ENCODE data around the gene INAFM2. TPM values are rescaled to one million over a fixed set of nuclear protein-coding genes. Genes with fewer than 3 reads are reported as not detected.

Gene INAFM2
- total and polyA plus RNA-seq, 9 of the 15 experiments (the other 6 are each of a cell fraction or from before 2014, with no cell fraction given), result 11.8 to 43.1 (median 27.2) TPM

- no peak for ATAC-seq
- WGBS (ENCODE audit: insufficient coverage, low coverage, missing lambda C conversion rate), result 10% methylated on average over 4 of the region's 4 CpGs
- no peaks in the 10 kb centered on the region for H3K9me3 ChIP-seq (replicated peaks; ENCODE audit: control insufficient read depth, insufficient read depth, low read depth, low read length)
- H3K4me3 ChIP-seq, result no peak overlapping the region
- FAIRE-seq, result no peak
- H3K36me3 ChIP-seq (ENCODE audit: control insufficient read depth, insufficient read depth, low read length), result no peaks in the 10 kb centered on the region
- peaks cover under 1 to 3% of the 10 kb centered on the region in 2 experiments; a peak in 3 of 5 replicates for H3K4me1 ChIP-seq (replicated peaks in 1 of 2; ENCODE audit: control insufficient read depth in 2 of 2, insufficient read depth in 2 of 2, low read length in 2 of 2)
- H3K4me2 ChIP-seq (ENCODE audit: insufficient read depth, low read length), result no peak overlapping the region
- intact Hi-C loops (cut with micrococcal nuclease) (no loop called here), in situ Hi-C loops (cut with MboI) (loop anchor here (5.0 kb wide), 1 partner anchor 37 kb away; no protein-coding TSS in a partner anchor)
- H3K27me3 ChIP-seq (ENCODE audit: control insufficient read depth in 2 of 2, insufficient read depth in 2 of 2, low read length in 2 of 2), result peaks cover 2 to 37% of the 10 kb centered on the region in 2 experiments; a peak in 3 of 5 replicates
- no peak overlapping the region for H3K9ac ChIP-seq (ENCODE audit: insufficient read depth in 1 of 2, low read depth in 2 of 2, low read length in 2 of 2)
- no peak overlapping the region for H2AFZ ChIP-seq (ENCODE audit: low read depth, low read length)
- ChIA-PET CTCF (ENCODE audit: low intra/inter-chr PET ratio) (no interaction called here), POLR2A (interaction anchor here (0.9 to 1.3 kb wide), 2 partner anchors 12 to 27 kb away, joined by 3 to 4 read pairs; no protein-coding TSS in a partner anchor)
- TF ChIP-seq ZFP36 (IDR thresholded peaks at IDR 0.05; ENCODE audit: low read depth, low read length, partially characterized antibody), result no peak
- TF ChIP-seq ZNF212 (CRISPR knock-in tag; IDR thresholded peaks at IDR 0.05), result no peak
- no peak for TF ChIP-seq EP400 (IDR thresholded peaks at IDR 0.05)
- no peak for TF ChIP-seq SMARCB1 (IDR thresholded peaks at IDR 0.05; ENCODE audit: insufficient read length, low read depth)
- TF ChIP-seq ZNF785 (CRISPR knock-in tag; IDR thresholded peaks at IDR 0.05), result no peak
- TF ChIP-seq SIN3B (IDR thresholded peaks at IDR 0.05; ENCODE audit: low read depth), result no peak
- BruUV-seq (replicated peaks), result no TSS peak
- no peaks in the 10 kb centered on the region for H4K20me1 ChIP-seq (replicated peaks; ENCODE audit: control insufficient read depth, insufficient read depth, low read length)
- no peaks in the 10 kb centered on the region for H3K79me2 ChIP-seq (ENCODE audit: control insufficient read depth, insufficient read depth, low read length)
- H3K27ac ChIP-seq (ENCODE audit: extremely low read depth, low read depth, low read length), result no peak overlapping the region
- H3K9me1 ChIP-seq (ENCODE audit: control insufficient read depth, insufficient read depth, low read length), result no peaks in the 10 kb centered on the region
- DNase-seq (ENCODE audit: extremely low read depth in 1 of 4, low spot score in 3 of 4), result no peak
Observed at GRCh38 chr15:40314723-40315276, 8.7 kb upstream of the INAFM2 start.

GRCh38 chr15:40316931-40317330 lies 6.6 kb upstream of the INAFM2 start:
- H4K20me1 ChIP-seq (replicated peaks; ENCODE audit: control insufficient read depth, insufficient read depth, low read length), result no peaks in the 10 kb centered on the region
- no peaks in the 10 kb centered on the region for H3K9me3 ChIP-seq (replicated peaks; ENCODE audit: control insufficient read depth, insufficient read depth, low read depth, low read length)
- ATAC-seq, result no peak
- H3K4me2 ChIP-seq (ENCODE audit: insufficient read depth, low read length), result no peak overlapping the region
- intact Hi-C loops (cut with micrococcal nuclease) (no loop called here), in situ Hi-C loops (cut with MboI) (no loop called here)
- peaks cover 0 to 3% of the 10 kb centered on the region in 2 experiments; a peak in 2 of 5 replicates for H3K4me1 ChIP-seq (replicated peaks in 1 of 2; ENCODE audit: control insufficient read depth in 2 of 2, insufficient read depth in 2 of 2, low read length in 2 of 2)
- 4% methylated on average over 3 of the region's 3 CpGs for WGBS (ENCODE audit: insufficient coverage, low coverage, missing lambda C conversion rate)
- ChIA-PET CTCF (ENCODE audit: low intra/inter-chr PET ratio) (interaction anchor here (0.8 kb wide), 1 partner anchor 21 kb away, joined by 3 read pairs; no protein-coding TSS in a partner anchor), POLR2A (interaction anchor here (0.7 kb wide), 2 partner anchors 10 to 153 kb away, joined by 3 read pairs; no protein-coding TSS in a partner anchor)
- no peaks in the 10 kb centered on the region for H3K36me3 ChIP-seq (ENCODE audit: control insufficient read depth, insufficient read depth, low read length)
- H3K9me1 ChIP-seq (ENCODE audit: control insufficient read depth, insufficient read depth, low read length), result no peaks in the 10 kb centered on the region
- DNase-seq (ENCODE audit: extremely low read depth in 1 of 4, low spot score in 3 of 4), result no peak
- TF ChIP-seq HBP1 (CRISPR knock-in tag; IDR thresholded peaks at IDR 0.05) (no peak), ZNF316 (IDR thresholded peaks at IDR 0.05) (peak; percentile 41; the same call in 1 of the 2 replicates), ZBTB12 (CRISPR knock-in tag; IDR thresholded peaks at IDR 0.05) (no peak), PCBP1 (IDR thresholded peaks at IDR 0.05; ENCODE audit: low read depth, low read length, poor library complexity, severe bottlenecking) (no peak), C11orf30 (IDR thresholded peaks at IDR 0.05; ENCODE audit: low read depth) (0 out of 2 replicates have a peak, but pooled peaks have one; percentile 5), MEF2A (IDR thresholded peaks at IDR 0.05; ENCODE audit: control insufficient read depth, low read depth, low read length) (no peak), MIER1 (IDR thresholded peaks at IDR 0.05; ENCODE audit: low read depth) (no peak), HNRNPL (IDR thresholded peaks at IDR 0.05; ENCODE audit: low read depth, low read length) (no peak)
- H3K4me3 ChIP-seq, result no peak overlapping the region
- no peak overlapping the region for H3K27ac ChIP-seq (ENCODE audit: extremely low read depth, low read depth, low read length)
- H3K27me3 ChIP-seq (ENCODE audit: control insufficient read depth in 2 of 2, insufficient read depth in 2 of 2, low read length in 2 of 2), result peaks cover 2 to 29% of the 10 kb centered on the region in 2 experiments; a peak in 3 of 5 replicates
- FAIRE-seq, result no peak
- H3K9ac ChIP-seq (ENCODE audit: insufficient read depth in 1 of 2, low read depth in 2 of 2, low read length in 2 of 2), result no peak overlapping the region
- no TSS peak for BruUV-seq (replicated peaks)
- no peaks in the 10 kb centered on the region for H3K79me2 ChIP-seq (ENCODE audit: control insufficient read depth, insufficient read depth, low read length)
- no peak overlapping the region for H2AFZ ChIP-seq (ENCODE audit: low read depth, low read length)

Measured in K562 (cell line).